ENCODE results near the gene EFHC2.

EFHC2 gene

DNA sequence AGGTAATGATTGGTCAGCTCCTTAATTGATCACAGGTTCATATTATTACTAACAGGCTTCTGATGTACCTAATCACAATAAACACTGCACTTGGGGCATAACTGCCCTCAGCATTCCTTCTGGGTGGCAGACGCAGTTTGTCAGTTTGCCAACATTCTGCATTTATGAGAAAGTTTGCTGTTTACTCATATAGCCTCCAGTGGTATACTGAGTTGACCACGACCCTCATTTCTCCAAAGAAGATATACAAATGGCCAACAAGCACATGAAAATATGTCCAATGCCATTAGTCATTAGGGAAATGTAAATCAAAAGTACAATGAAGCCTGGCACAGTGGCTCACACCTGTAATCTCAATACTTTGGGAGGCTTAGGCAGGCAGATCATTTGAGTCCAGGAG lies 26.3 kb downstream of the EFHC2 start:
- TF ChIP-seq, protein P1, sequence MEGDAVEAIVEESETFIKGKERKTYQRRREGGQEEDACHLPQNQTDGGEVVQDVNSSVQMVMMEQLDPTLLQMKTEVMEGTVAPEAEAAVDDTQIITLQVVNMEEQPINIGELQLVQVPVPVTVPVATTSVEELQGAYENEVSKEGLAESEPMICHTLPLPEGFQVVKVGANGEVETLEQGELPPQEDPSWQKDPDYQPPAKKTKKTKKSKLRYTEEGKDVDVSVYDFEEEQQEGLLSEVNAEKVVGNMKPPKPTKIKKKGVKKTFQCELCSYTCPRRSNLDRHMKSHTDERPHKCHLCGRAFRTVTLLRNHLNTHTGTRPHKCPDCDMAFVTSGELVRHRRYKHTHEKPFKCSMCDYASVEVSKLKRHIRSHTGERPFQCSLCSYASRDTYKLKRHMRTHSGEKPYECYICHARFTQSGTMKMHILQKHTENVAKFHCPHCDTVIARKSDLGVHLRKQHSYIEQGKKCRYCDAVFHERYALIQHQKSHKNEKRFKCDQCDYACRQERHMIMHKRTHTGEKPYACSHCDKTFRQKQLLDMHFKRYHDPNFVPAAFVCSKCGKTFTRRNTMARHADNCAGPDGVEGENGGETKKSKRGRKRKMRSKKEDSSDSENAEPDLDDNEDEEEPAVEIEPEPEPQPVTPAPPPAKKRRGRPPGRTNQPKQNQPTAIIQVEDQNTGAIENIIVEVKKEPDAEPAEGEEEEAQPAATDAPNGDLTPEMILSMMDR (IDR thresholded peaks at IDR 0.05; ENCODE audit: low read depth, low read length, missing control alignments) = no peak
- H3K4me3 ChIP-seq (ENCODE audit: low read depth, low read length) = no peak overlapping the region
- in situ Hi-C loops (cut with HindIII; ENCODE audit: low sequenced_read_pairs) = no loop called here
- no peak for DNase-seq (ENCODE audit: low read depth)

DNA sequence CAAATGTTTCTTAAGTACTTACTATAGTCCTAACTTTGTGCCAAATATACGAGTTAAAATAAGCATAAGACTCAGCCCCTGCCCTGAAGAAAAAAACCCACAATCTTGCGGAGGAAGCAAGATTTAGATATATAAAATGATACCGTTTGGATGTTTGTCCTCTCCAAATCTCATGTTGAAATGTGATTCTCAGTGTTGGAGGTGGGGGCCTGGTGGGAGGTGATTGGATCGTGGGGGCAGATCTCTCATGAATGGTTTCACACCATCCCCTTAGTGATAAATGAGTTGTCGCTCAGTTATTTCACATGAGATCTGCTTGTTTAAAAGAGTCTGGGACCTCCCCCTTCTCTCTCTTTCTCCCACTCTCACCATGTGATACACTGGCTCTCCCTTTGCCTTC lies 28.7 kb downstream of the EFHC2 start:
- in situ Hi-C loops (cut with HindIII; ENCODE audit: low sequenced_read_pairs) = no loop called here
- TF ChIP-seq, protein P1 (IDR thresholded peaks at IDR 0.05; ENCODE audit: low read depth, low read length, missing control alignments) = no peak
- DNase-seq (ENCODE audit: low read depth) = no peak
- H3K4me3 ChIP-seq (ENCODE audit: low read depth, low read length) = no peak overlapping the region

DNA sequence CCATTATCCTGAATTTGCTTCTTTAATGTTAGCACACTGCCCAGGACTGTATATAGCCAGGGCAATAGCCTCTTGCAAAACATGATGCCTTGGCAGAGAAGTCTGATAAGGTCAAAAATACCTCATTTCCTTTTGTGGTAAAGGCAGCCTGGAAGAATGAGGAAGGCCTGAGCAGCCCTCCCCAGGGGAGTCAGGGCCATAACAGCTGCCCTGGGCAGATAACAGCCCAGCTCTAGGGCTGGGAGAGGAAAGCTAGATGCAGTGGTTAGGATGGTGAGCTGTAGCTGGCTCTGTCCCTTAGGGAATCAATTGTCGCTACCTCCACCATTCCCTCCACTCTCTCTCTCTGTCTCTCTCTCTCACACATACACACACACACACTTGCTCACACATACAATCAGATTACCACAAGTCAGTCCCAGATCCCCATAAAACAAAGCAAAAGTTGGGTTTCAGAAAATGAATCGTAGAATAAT lies 29.2 kb downstream of the EFHC2 start:
- in situ Hi-C loops (cut with HindIII; ENCODE audit: low sequenced_read_pairs) = no loop called here
- H3K4me3 ChIP-seq (ENCODE audit: low read depth, low read length) = no peak overlapping the region
- TF ChIP-seq, protein P1 (IDR thresholded peaks at IDR 0.05; ENCODE audit: low read depth, low read length, missing control alignments) = no peak
- no peak for DNase-seq (ENCODE audit: low read depth)

DNA sequence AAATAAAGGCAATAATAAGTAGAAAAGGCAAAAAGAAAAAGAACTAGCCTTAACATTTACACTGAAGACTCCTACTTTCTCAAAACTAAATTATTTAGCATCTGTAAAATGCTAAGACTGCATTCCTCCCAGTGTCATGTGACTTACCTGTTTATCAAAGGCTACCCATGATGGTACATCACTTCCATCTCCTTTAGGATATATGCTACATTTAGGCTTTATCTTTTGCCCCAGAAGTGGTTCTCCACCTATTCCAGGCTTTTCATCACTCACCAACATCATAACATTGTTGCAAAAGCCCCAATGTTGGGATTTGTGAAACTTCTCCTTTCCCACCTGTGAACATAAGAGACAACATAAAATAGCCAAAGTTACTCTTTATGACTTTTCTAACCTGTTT lies 31.1 kb downstream of the EFHC2 start:
- in situ Hi-C loops (cut with HindIII; ENCODE audit: low sequenced_read_pairs) = no loop called here
- H3K4me3 ChIP-seq (ENCODE audit: low read depth, low read length) = no peak overlapping the region
- TF ChIP-seq, protein P1 (IDR thresholded peaks at IDR 0.05; ENCODE audit: low read depth, low read length, missing control alignments) = no peak
- DNase-seq (ENCODE audit: low read depth) = no peak

DNA sequence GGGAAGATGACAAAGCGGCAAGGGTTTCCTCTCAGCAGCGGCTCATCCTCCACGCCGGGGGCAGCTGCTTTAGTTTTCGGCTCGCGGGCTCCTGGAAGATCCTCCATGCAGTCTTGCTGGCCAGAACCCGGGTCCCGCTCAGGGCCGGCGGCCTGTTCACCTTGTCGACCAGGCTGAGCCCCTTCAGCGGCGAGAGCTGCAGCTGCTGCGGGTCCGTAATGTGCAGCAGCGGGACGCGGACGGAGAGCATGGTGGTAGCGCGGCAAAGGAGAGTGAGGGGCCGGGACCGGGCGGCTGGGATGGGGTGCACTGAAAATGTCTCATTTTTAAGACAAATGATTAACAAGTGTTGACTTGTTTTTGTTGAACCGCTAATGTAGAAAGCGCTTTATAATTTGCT lies 33.2 kb downstream of the EFHC2 start:
- DNase-seq (ENCODE audit: low read depth) = no peak
- no peak overlapping the region for H3K4me3 ChIP-seq (ENCODE audit: low read depth, low read length)
- TF ChIP-seq, protein P1 (IDR thresholded peaks at IDR 0.05; ENCODE audit: low read depth, low read length, missing control alignments) = no peak
- in situ Hi-C loops (cut with HindIII; ENCODE audit: low sequenced_read_pairs) = no loop called here

DNA sequence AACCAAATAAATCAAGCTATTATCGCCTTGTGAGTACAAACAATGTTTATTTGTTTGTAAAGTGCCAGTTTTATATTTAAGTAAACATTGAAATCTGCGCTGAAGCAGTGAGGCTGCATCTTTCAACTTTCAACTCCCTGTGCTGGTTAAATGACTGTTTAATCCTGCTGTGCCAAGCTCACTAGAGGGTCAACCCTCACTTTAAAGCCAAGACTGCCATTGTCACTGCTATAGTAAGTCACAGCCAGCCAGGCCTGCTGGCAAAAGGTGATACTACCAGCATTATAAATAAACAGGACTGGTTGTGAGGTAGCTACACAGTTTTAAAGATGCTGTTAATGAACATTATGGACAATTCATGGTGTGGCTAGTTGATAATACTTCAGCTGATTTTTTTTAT lies 34.6 kb downstream of the EFHC2 start:
- TF ChIP-seq, protein P1 (IDR thresholded peaks at IDR 0.05; ENCODE audit: low read depth, low read length, missing control alignments) = no peak
- in situ Hi-C loops (cut with HindIII; ENCODE audit: low sequenced_read_pairs) = no loop called here

DNA sequence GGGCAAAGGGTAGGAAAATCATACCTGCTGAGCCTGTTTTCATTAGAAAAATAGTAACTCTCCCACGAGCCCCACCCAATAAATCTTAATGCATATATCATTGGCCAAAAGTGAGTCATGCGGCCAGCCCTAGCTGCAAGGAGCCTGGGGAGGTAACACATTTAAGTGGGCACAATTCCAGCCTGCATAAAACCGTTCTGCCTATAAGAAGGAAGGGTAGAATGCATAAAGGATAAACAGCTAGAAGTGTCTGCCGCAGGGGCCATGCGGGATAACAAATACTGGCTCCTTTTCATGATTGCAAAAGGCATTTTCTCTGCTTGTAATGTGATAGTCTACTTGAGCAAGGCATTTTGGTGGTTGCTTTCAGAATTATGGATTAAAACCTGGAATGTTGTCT lies 37.1 kb downstream of the EFHC2 start:
- in situ Hi-C loops (cut with HindIII; ENCODE audit: low sequenced_read_pairs) = no loop called here
- no peak for DNase-seq (ENCODE audit: low read depth)
- no peak overlapping the region for H3K4me3 ChIP-seq (ENCODE audit: low read depth, low read length)

More for the DNA sequence above, 34.6 kb downstream of the EFHC2 start:
- H3K4me3 ChIP-seq (ENCODE audit: low read depth, low read length) = no peak overlapping the region
- no peak for DNase-seq (ENCODE audit: low read depth)

More for the DNA sequence above, 37.1 kb downstream of the EFHC2 start:
- TF ChIP-seq, protein P1 (IDR thresholded peaks at IDR 0.05; ENCODE audit: low read depth, low read length, missing control alignments) = no peak
